Gastroesophageal sphincter (tissue), 3 donors: ENCODE results near the gene FREY1.
A peak's percentile ranks its signal among the peaks of the same experiment; 100 is the strongest.

Experiments used
- CTCF ChIP-seq, 4 experiments: fragments of 200-600 bp in 2 of 4; fragments of 450-650 bp in 2 of 4; sonication (generic) in 1 of 4; IDR thresholded peaks; one replicate each; pipeline ENCODE4 v1.5.1; 2017 to 2019; ENCODE audit warnings: antibody characterized with exemption in 4 of 4, mild to moderate bottlenecking in 2 of 4, moderate library complexity in 2 of 4
- POLR2A ChIP-seq, 2 donors: fragments of 450-650 bp; IDR thresholded peaks; one replicate each; pipeline ENCODE4 v1.6.1; 2017; ENCODE audit warnings: antibody characterized with exemption in 2 of 2, mild to moderate bottlenecking in 2 of 2, moderate library complexity in 1 of 2
- POLR2AphosphoS5 ChIP-seq: sonication (generic); formaldehyde crosslinking; IDR thresholded peaks from one replicate; pipeline ENCODE4 v1.6.1; 2017; ENCODE audit warnings: antibody characterized with exemption

- TF ChIP-seq POLR2A (IDR thresholded peaks at IDR 0.05), result peak; percentile 82 to 86
- no peak for TF ChIP-seq CTCF (IDR thresholded peaks at IDR 0.05)
- peak; percentile 96 for TF ChIP-seq POLR2AphosphoS5
Observed at GRCh38 chr11:45917623-45918330, 10.7 kb upstream of the FREY1 start, which contains the start of gene PEX16.
